H1 (cell line): ENCODE data around the gene KRT35. TPM values are rescaled to one million over a fixed set of nuclear protein-coding genes. Genes with fewer than 3 reads are reported as not detected.

ENCODE experiments used
- CTCF ChIA-PET: fragments of 300-600 bp; sonication (Branson Sonifier 250); formaldehyde crosslinking; loops from one replicate; lab custom pipeline; 2021; ENCODE audit not compliant: partially characterized antibody; lab: Charles Lee
- POLR2A ChIA-PET: fragments of 300-600 bp; sonication (Branson Sonifier 250); formaldehyde crosslinking; loops from one replicate; lab custom pipeline; 2021; ENCODE audit warnings: inconsistent platforms; ENCODE audit not compliant: partially characterized antibody; lab: Charles Lee
- DNase-seq, 2 experiments: peaks; one replicate each; pipeline versions ENCODE4 v3.0.0 to v3.0.0-alpha.2; 2010 to 2022; ENCODE audit warnings: low spot score in 2 of 2, low read depth in 1 of 2, mixed read lengths in 1 of 2
- FAIRE-seq: peaks from 2 replicates; lab custom pipeline; 2011; peaks lifted over from hg19 to GRCh38; lab: Jason Lieb, UNC
- H2AFZ ChIP-seq: 2 replicates; pipeline ENCODE4 v1.8.1; 2012; ENCODE audit warnings: low read length, inconsistent platforms
- H2AK5ac ChIP-seq: 2 replicates; pipeline ENCODE4 v1.6.1; 2013; ENCODE audit warnings: low read depth, low read length
- H2BK120ac ChIP-seq: replicated peaks from 2 replicates; pipeline ENCODE3; 2013; ENCODE audit warnings: low read depth, low read length, inconsistent platforms
- H2BK12ac ChIP-seq: 2 replicates; pipeline ENCODE4 v1.6.1; 2013; ENCODE audit warnings: low read depth, low read length
- H2BK15ac ChIP-seq: 2 replicates; pipeline ENCODE4 v1.6.1; 2013; ENCODE audit warnings: low read length
- H2BK20ac ChIP-seq: 2 replicates; pipeline ENCODE4 v1.6.1; 2013; ENCODE audit warnings: low read length
- H2BK5ac ChIP-seq: 2 replicates; pipeline ENCODE4 v1.6.1; 2013; ENCODE audit warnings: low read depth, low read length
- H3K14ac ChIP-seq: 2 replicates; pipeline ENCODE4 v1.6.1; 2013; ENCODE audit warnings: inconsistent platforms; ENCODE audit not compliant: insufficient read length
- H3K18ac ChIP-seq: 2 replicates; pipeline ENCODE4 v1.6.1; 2013; ENCODE audit warnings: low read length; ENCODE audit errors: extremely low read depth
- H3K23ac ChIP-seq: 2 replicates; pipeline ENCODE4 v1.6.1; 2013; ENCODE audit warnings: inconsistent platforms; ENCODE audit not compliant: insufficient read length
- H3K23me2 ChIP-seq: 2 replicates; pipeline ENCODE4 v1.6.1; 2013; ENCODE audit warnings: low read depth, low read length
- H3K27ac ChIP-seq: 2 replicates; pipeline ENCODE4 v1.6.1; 2011; ENCODE audit warnings: low read depth, low read length, inconsistent platforms
- H3K27me3 ChIP-seq, 4 experiments: replicated peaks in 1 of 4; 1 replicate in 1 of 4; 2 replicates in 3 of 4; pipeline versions ENCODE4 v1.6.1 to v1.8.1; 2011 to 2013; ENCODE audit warnings: low read length in 3 of 4, mild to moderate bottlenecking in 3 of 4, inconsistent platforms in 2 of 4, mixed read lengths in 2 of 4, moderate library complexity in 1 of 4; ENCODE audit not compliant: control insufficient read depth in 3 of 4, insufficient read depth in 3 of 4; ENCODE audit errors: extremely low read depth in 1 of 4
- H3K36me3 ChIP-seq, 4 experiments: 2 replicates each; pipeline versions ENCODE4 v1.6.1 to v1.8.1; 2011 to 2013; ENCODE audit warnings: mild to moderate bottlenecking in 4 of 4, low read length in 3 of 4, moderate library complexity in 2 of 4, control low read depth in 1 of 4, inconsistent platforms in 1 of 4; ENCODE audit not compliant: insufficient read depth in 4 of 4, control insufficient read depth in 2 of 4
- H3K4ac ChIP-seq: replicated peaks from 2 replicates; pipeline ENCODE3; 2013; ENCODE audit warnings: low read length, low read depth, mixed read lengths, inconsistent platforms; ENCODE audit not compliant: insufficient read length
- H3K4me1 ChIP-seq, 4 experiments: replicated peaks in 1 of 4; 1 replicate in 1 of 4; 2 replicates in 3 of 4; pipeline versions ENCODE4 v1.6.1 to v1.8.1; 2011 to 2013; ENCODE audit warnings: low read length in 3 of 4, inconsistent platforms in 2 of 4, mixed read lengths in 1 of 4; ENCODE audit not compliant: insufficient read depth in 4 of 4, control insufficient read depth in 3 of 4
- H3K4me2 ChIP-seq, 2 experiments: 2 replicates each; pipeline versions ENCODE4 v1.6.1 to v1.8.1; 2011 to 2013; ENCODE audit warnings: low read depth in 2 of 2, low read length in 2 of 2, control low read depth in 1 of 2, inconsistent platforms in 1 of 2, mild to moderate bottlenecking in 1 of 2; ENCODE audit not compliant: insufficient read depth in 1 of 2
- H3K4me3 ChIP-seq, 4 experiments: fragments of 200-600, 300-600 bp in 1 of 4; sonication (generic), shearing (Covaris generic), sonication (Bioruptor Twin) in 1 of 4; 2 replicates each; pipeline versions ENCODE4 v1.5.1 to v1.8.1; 2011 to 2016; ENCODE audit warnings: low read length in 4 of 4, low read depth in 3 of 4, control low read depth in 2 of 4, inconsistent platforms in 2 of 4, mild to moderate bottlenecking in 2 of 4, mixed read lengths in 1 of 4, moderate library complexity in 1 of 4; ENCODE audit not compliant: insufficient read depth in 2 of 4; ENCODE audit errors: extremely low read depth in 1 of 4
- H3K56ac ChIP-seq: replicated peaks from 2 replicates; pipeline ENCODE3; 2013; ENCODE audit warnings: low read depth, mild to moderate bottlenecking, mixed read lengths, low read length, inconsistent platforms; ENCODE audit not compliant: insufficient read length
- H3K79me1 ChIP-seq: 2 replicates; pipeline ENCODE4 v1.6.1; 2013; ENCODE audit warnings: low read depth, low read length, control low read depth
- H3K79me2 ChIP-seq, 2 experiments: 2 replicates each; pipeline versions ENCODE4 v1.6.1 to v1.8.1; 2012 to 2013; ENCODE audit warnings: low read length in 2 of 2, mild to moderate bottlenecking in 2 of 2, inconsistent platforms in 1 of 2; ENCODE audit not compliant: insufficient read depth in 2 of 2, control insufficient read depth in 1 of 2
- H3K9ac ChIP-seq, 4 experiments: replicated peaks in 1 of 4; 1 replicate in 1 of 4; 2 replicates in 3 of 4; pipeline versions ENCODE4 v1.6.1 to v1.8.1; 2011 to 2013; ENCODE audit warnings: low read depth in 3 of 4, low read length in 3 of 4, control low read depth in 2 of 4, mild to moderate bottlenecking in 2 of 4, moderate library complexity in 2 of 4, inconsistent platforms in 1 of 4; ENCODE audit errors: extremely low read depth in 1 of 4
- H3K9me3 ChIP-seq, 2 experiments: 2 replicates each; pipeline versions ENCODE4 v1.6.1 to v1.8.1; 2012 to 2013; ENCODE audit warnings: mild to moderate bottlenecking in 2 of 2, moderate library complexity in 2 of 2, control low read depth in 1 of 2, inconsistent platforms in 1 of 2, low read depth in 1 of 2, low read length in 1 of 2, mixed read lengths in 1 of 2; ENCODE audit not compliant: insufficient read depth in 2 of 2
- H4K20me1 ChIP-seq, 2 experiments: replicated peaks in 1 of 2; 2 replicates each; pipeline versions ENCODE3 to v1.8.1; 2011 to 2013; ENCODE audit warnings: inconsistent platforms in 2 of 2, low read length in 2 of 2, mild to moderate bottlenecking in 1 of 2; ENCODE audit not compliant: insufficient read depth in 2 of 2, control insufficient read depth in 1 of 2
- H4K5ac ChIP-seq: 2 replicates; pipeline ENCODE4 v1.6.1; 2013; ENCODE audit warnings: low read length, low read depth, mixed read lengths, inconsistent platforms; ENCODE audit not compliant: insufficient read length
- H4K8ac ChIP-seq: 2 replicates; pipeline ENCODE4 v1.8.0; 2013; ENCODE audit warnings: mild to moderate bottlenecking, moderate library complexity, low read length, inconsistent platforms; ENCODE audit not compliant: insufficient read depth; ENCODE audit errors: extremely low read depth
- H4K91ac ChIP-seq: replicated peaks from 2 replicates; pipeline ENCODE3; 2013; ENCODE audit warnings: low read length, mixed read lengths, inconsistent platforms; ENCODE audit not compliant: insufficient read length
- ATF2 ChIP-seq: IDR thresholded peaks from 2 replicates; pipeline ENCODE4 v1.6.1; 2012; ENCODE audit warnings: low read length, inconsistent platforms
- BCL11A ChIP-seq, 2 experiments: IDR thresholded peaks; one replicate each; pipeline ENCODE4 v1.6.1; 2011; ENCODE audit warnings: low read depth in 2 of 2, low read length in 2 of 2, mild to moderate bottlenecking in 2 of 2
- CHD2 ChIP-seq: IDR thresholded peaks from 2 replicates; pipeline ENCODE4 v1.6.1; 2012; ENCODE audit warnings: low read length, improper control_type of control experiment
- CREB1 ChIP-seq: IDR thresholded peaks from 2 replicates; pipeline ENCODE4 v1.6.1; 2012; ENCODE audit warnings: inconsistent platforms
- GTF2F1 ChIP-seq: IDR thresholded peaks from 2 replicates; pipeline ENCODE4 v1.6.1; 2012; ENCODE audit warnings: low read depth, low read length, improper control_type of control experiment, borderline replicate concordance
- KDM4A ChIP-seq: IDR thresholded peaks from one replicate; pipeline ENCODE4 v1.7.1; 2012; ENCODE audit warnings: low read depth, mild to moderate bottlenecking, moderate library complexity, low read length, inconsistent platforms; ENCODE audit not compliant: severe bottlenecking
- NRF1 ChIP-seq: IDR thresholded peaks from 2 replicates; pipeline ENCODE4 v1.6.1; 2011; ENCODE audit warnings: mild to moderate bottlenecking, low read depth, low read length, improper control_type of control experiment
- RFX5 ChIP-seq: IDR thresholded peaks from 2 replicates; pipeline ENCODE4 v1.6.1; 2011; ENCODE audit warnings: low read depth, low read length, improper control_type of control experiment, borderline replicate concordance
- RXRA ChIP-seq: IDR thresholded peaks from 2 replicates; pipeline ENCODE4 v1.6.1; 2011; ENCODE audit warnings: low read depth, mild to moderate bottlenecking, low read length, moderate library complexity; ENCODE audit not compliant: insufficient read depth
- SP1 ChIP-seq: IDR thresholded peaks from 2 replicates; pipeline ENCODE4 v1.6.1; 2011; ENCODE audit warnings: low read depth, low read length
- SP2 ChIP-seq: IDR thresholded peaks from 2 replicates; pipeline ENCODE4 v1.6.1; 2012; ENCODE audit warnings: mild to moderate bottlenecking, low read length, inconsistent platforms
- SUZ12 ChIP-seq: fragments of 200-600 bp; sonication (generic); IDR thresholded peaks from 2 replicates; pipeline ENCODE4 v1.6.1; 2012; ENCODE audit warnings: mild to moderate bottlenecking, inconsistent platforms, low read length, moderate library complexity, mixed read lengths
- TBP ChIP-seq: IDR thresholded peaks from 2 replicates; pipeline ENCODE4 v1.6.1; 2011; ENCODE audit warnings: low read depth, low read length, improper control_type of control experiment
- WGBS, 2 experiments: shearing (Covaris generic) in 1 of 2; methylation state at CpG; one replicate each; pipeline versions ENCODE4 v1.1.6 to v1.1.7; 2013 to 2015; ENCODE audit warnings: low lambda C conversion rate in 2 of 2, mixed read lengths in 2 of 2, inconsistent platforms in 1 of 2, low coverage in 1 of 2, missing lambda C conversion rate in 1 of 2; ENCODE audit not compliant: insufficient replicate concordance in 2 of 2, insufficient coverage in 1 of 2, insufficient read length in 1 of 2; ENCODE audit errors: extremely low coverage in 1 of 2, missing lambda C conversion rate in 1 of 2; 5-methylcytosine and 5-hydroxymethylcytosine counted together
- polyA plus RNA-seq, 7 experiments: library from polyadenylated mRNA; depleted of rRNA in 3 of 7; stranded (reverse) in 5 of 7; unstranded in 2 of 7; fragments of >200 nt in 5 of 7; fragments of 200-250 nt in 2 of 7; gene quantifications; 1 replicate in 5 of 7; 2 replicates in 1 of 7; 4 replicates in 1 of 7; pipeline versions ENCODE4 v1.2.1 to v1.2.3, GENCODE V29; 2011 to 2013; ENCODE audit warnings: missing spikeins in 2 of 7, mixed read lengths in 2 of 7
- total RNA-seq: library from RNA; stranded (reverse); fragmentation: NEBNext Ultra II Directional; extraction: Animal tissue kit (Norgen Biotek cat#: 25700); gene quantifications from 2 replicates; pipeline ENCODE4 v1.2.1, GENCODE V29; 2021

Gene KRT35
- total and polyA plus RNA-seq, 2 of the 8 experiments (the other 6 are each of a cell fraction or from before 2014, with no cell fraction given): not detected

- H3K14ac ChIP-seq: no peak overlapping the region
- no peak for DNase-seq
- no peak overlapping the region for H2AFZ ChIP-seq
- no peak overlapping the region for H2BK12ac ChIP-seq
- WGBS, 2 experiments: 90% methylated on average over 4 of the region's 4 CpGs; no CpG with 5 or more reads in 1 of the 2 experiments
- no peaks in the 10 kb centered on the region for H3K23me2 ChIP-seq
- no peak overlapping the region for H3K4ac ChIP-seq
- no peak overlapping the region for H3K18ac ChIP-seq
- no peaks in the 10 kb centered on the region for H4K20me1 ChIP-seq
- H3K79me1 ChIP-seq: no peaks in the 10 kb centered on the region
- H3K4me2 ChIP-seq: no peak overlapping the region
- no peaks in the 10 kb centered on the region; a peak in 1 of 7 replicates for H3K27me3 ChIP-seq
- H4K8ac ChIP-seq: no peak overlapping the region
- no peaks in the 10 kb centered on the region for H3K4me1 ChIP-seq
- no peak overlapping the region for H2BK120ac ChIP-seq
- H3K79me2 ChIP-seq: no peaks in the 10 kb centered on the region
- no peak for FAIRE-seq
- H4K5ac ChIP-seq: no peak overlapping the region
- no peak overlapping the region for H2BK15ac ChIP-seq
- no peak overlapping the region for H2AK5ac ChIP-seq
- H2BK20ac ChIP-seq: no peak overlapping the region
- H3K23ac ChIP-seq: no peak overlapping the region
- H3K27ac ChIP-seq: no peak overlapping the region
- no peak overlapping the region for H2BK5ac ChIP-seq
- no peaks in the 10 kb centered on the region for H3K36me3 ChIP-seq
- H3K4me3 ChIP-seq: no peak overlapping the region
- TF ChIP-seq NRF1 (no peak), BCL11A (IDR thresholded peaks at IDR 0.05; ENCODE audit: low read depth in 2 of 2, low read length in 2 of 2) (no peak), ATF2 (no peak), RXRA (no peak), SUZ12 (no peak), KDM4A (no peak), GTF2F1 (no peak), CREB1 (no peak), RFX5 (no peak), CHD2 (no peak), SP2 (no peak), SP1 (no peak), TBP (no peak)
- H3K9me3 ChIP-seq: no peaks in the 10 kb centered on the region; a peak in 1 of 4 replicates
- ChIA-PET POLR2A (no interaction called here), CTCF (interaction anchor here (1.1 to 2.3 kb wide), 3 partner anchors 12 to 53 kb away, joined by 3 to 7 read pairs (median 4); no protein-coding TSS in a partner anchor)
- no peak overlapping the region for H3K56ac ChIP-seq
- no peak overlapping the region for H3K9ac ChIP-seq
- H4K91ac ChIP-seq: no peak overlapping the region
Measured at GRCh38 chr17:41442739-41443138, 38.2 kb downstream of the KRT35 start.
